ENCODE data around the gene KCNK5. TPM values are rescaled to one million over a fixed set of nuclear protein-coding genes. Genes with fewer than 3 reads are reported as not detected.
A peak's percentile ranks its signal among the peaks of the same experiment; 100 is the strongest.

The KCNK5 gene
- total and polyA plus RNA-seq, 7 donors, result 0.06 to 0.24 (median 0.10) TPM; not detected in 1

- H3K36me3 ChIP-seq (ENCODE audit: insufficient read depth in 1 of 2, low read depth in 1 of 2), result no peaks in the 10 kb centered on the region
- no peaks in the 10 kb centered on the region for H3K9me3 ChIP-seq
- ATAC-seq (no peak), DNase-seq (no peak)
- intact Hi-C loops (cut with DNase I), result no loop called here
- H3K27me3 ChIP-seq (ENCODE audit: insufficient read depth in 3 of 3, low read length in 2 of 3), result peaks cover 0 to 3% (median 0%) of the 10 kb centered on the region in 3 donors
- no peak for TF ChIP-seq CTCF (IDR thresholded peaks at IDR 0.05)
- H3K4me3 ChIP-seq, result no peak overlapping the region
- no peaks in the 10 kb centered on the region for H3K4me1 ChIP-seq
- WGBS, 3 donors, result 93 to 98% (median 98%) methylated on average over 1 of the region's 1 CpG
- H3K27ac ChIP-seq, result no peak overlapping the region
Measured at GRCh38 chr6:39249278-39249677, 20.0 kb upstream of the KCNK5 start.

- no peaks in the 10 kb centered on the region for H3K4me1 ChIP-seq
- peaks cover 0 to 3% (median 0%) of the 10 kb centered on the region in 3 donors for H3K27me3 ChIP-seq (ENCODE audit: insufficient read depth in 3 of 3, low read length in 2 of 3)
- no peak overlapping the region for H3K4me3 ChIP-seq
- WGBS, 3 donors, result 81 to 85% (median 82%) methylated on average over 5 of the region's 5 CpGs
- no peak overlapping the region for H3K27ac ChIP-seq
- no peaks in the 10 kb centered on the region for H3K9me3 ChIP-seq
- intact Hi-C loops (cut with DNase I), result no loop called here
- DNase-seq (no peak), ATAC-seq (no peak)
- no peak for TF ChIP-seq CTCF (IDR thresholded peaks at IDR 0.05)
- no peaks in the 10 kb centered on the region for H3K36me3 ChIP-seq (ENCODE audit: insufficient read depth in 1 of 2, low read depth in 1 of 2)
Measured at GRCh38 chr6:39247667-39248194, 18.5 kb upstream of the KCNK5 start.

- intact Hi-C loops (cut with DNase I), result no loop called here
Measured at GRCh38 chr6:39243809-39244208, 14.5 kb upstream of the KCNK5 start.

GRCh38 chr6:39240155-39240757, 11.0 kb upstream of the KCNK5 start:
- no peaks in the 10 kb centered on the region for H3K36me3 ChIP-seq (ENCODE audit: insufficient read depth in 1 of 2, low read depth in 1 of 2)
- TF ChIP-seq CTCF (IDR thresholded peaks at IDR 0.05), result no peak
- H3K4me3 ChIP-seq, result no peak overlapping the region
- H3K4me1 ChIP-seq, result no peaks in the 10 kb centered on the region
- intact Hi-C loops (cut with DNase I), result no loop called here
- no peak for DNase-seq
- H3K27ac ChIP-seq, result no peak overlapping the region
- H3K9me3 ChIP-seq, result no peaks in the 10 kb centered on the region
- no peak for ATAC-seq
- 56 to 79% (median 65%) methylated on average over 3 of the region's 3 CpGs for WGBS, 3 donors
- no peaks in the 10 kb centered on the region for H3K27me3 ChIP-seq (ENCODE audit: insufficient read depth in 3 of 3, low read length in 2 of 3)

More at GRCh38 chr6:39243809-39244208, 14.5 kb upstream of the KCNK5 start:
- Histone ChIP-seq H3K27me3 (ENCODE audit: insufficient read depth in 3 of 3, low read length in 2 of 3) (no peaks in the 10 kb centered on the region), H3K36me3 (ENCODE audit: insufficient read depth in 1 of 2, low read depth in 1 of 2) (no peaks in the 10 kb centered on the region), H3K4me1 (no peaks in the 10 kb centered on the region), H3K9me3 (no peaks in the 10 kb centered on the region), H3K4me3 (no peak overlapping the region), H3K27ac (no peak overlapping the region)
- TF ChIP-seq CTCF (IDR thresholded peaks at IDR 0.05), result no peak
- ATAC-seq (no peak), DNase-seq (peak; percentile 68 to 75)
- 30 to 41% (median 35%) methylated on average over 9 of the region's 9 CpGs for WGBS, 3 donors

Data from psoas muscle (tissue), 8 donors.